Fibroblast of skin of abdomen (primary cell): ENCODE results near the gene DGKI.
"Not testable (repeated sequence)": the region's sequence is repeated elsewhere in the genome, so short reads cannot be mapped to it uniquely, and the experiment has no call there.

ENCODE experiments used
- DNase-seq: peaks from one replicate; pipeline ENCODE4 v3.0.0-alpha.2; 2013

The DGKI gene

GRCh38 chr7:137734221-137734620 is 112.6 kb downstream of the DGKI start:
- no peak for DNase-seq

- no peak for DNase-seq
These were observed 114.6 kb downstream of the DGKI start for GRCh38 chr7:137732168-137732567.

- DNase-seq: peak; percentile 62
These were observed 115.3 kb downstream of the DGKI start for GRCh38 chr7:137731436-137731835.

GRCh38 chr7:137728426-137728825 is 118.3 kb downstream of the DGKI start:
- DNase-seq: no peak

- no peak for DNase-seq
These were observed 119.4 kb downstream of the DGKI start for GRCh38 chr7:137727413-137727812.

- no peak for DNase-seq
These were observed 128.4 kb downstream of the DGKI start for GRCh38 chr7:137718355-137718754.

- DNase-seq: peak; percentile 46
These were observed 128.9 kb downstream of the DGKI start for GRCh38 chr7:137717811-137718271.

- DNase-seq: no peak
These were observed 129.7 kb downstream of the DGKI start for GRCh38 chr7:137717045-137717444.

- no peak for DNase-seq
These were observed 130.7 kb downstream of the DGKI start for GRCh38 chr7:137716061-137716460.

GRCh38 chr7:137715533-137715932 is 131.2 kb downstream of the DGKI start:
- DNase-seq: peak; percentile 27

GRCh38 chr7:137715121-137715520 is 131.7 kb downstream of the DGKI start:
- no peak for DNase-seq

GRCh38 chr7:137706330-137706729 is 140.4 kb downstream of the DGKI start:
- DNase-seq: not testable (repeated sequence)

GRCh38 chr7:137704723-137705122 is 142.1 kb downstream of the DGKI start:
- no peak for DNase-seq

- DNase-seq: no peak
These were observed 143.3 kb downstream of the DGKI start for GRCh38 chr7:137703291-137704010.

- no peak for DNase-seq
These were observed 149.8 kb downstream of the DGKI start for GRCh38 chr7:137696988-137697387.

GRCh38 chr7:137696376-137696775 is 150.4 kb downstream of the DGKI start:
- DNase-seq: no peak

GRCh38 chr7:137695942-137696341 is 150.8 kb downstream of the DGKI start:
- DNase-seq: no peak

GRCh38 chr7:137695494-137695893 is 151.3 kb downstream of the DGKI start:
- no peak for DNase-seq

- peak; percentile 52 for DNase-seq
These were observed 152.4 kb downstream of the DGKI start for GRCh38 chr7:137694405-137694804.

- DNase-seq: no peak
These were observed 154.4 kb downstream of the DGKI start for GRCh38 chr7:137692399-137692798.

GRCh38 chr7:137691566-137691965 is 155.2 kb downstream of the DGKI start:
- DNase-seq: peak; percentile 47

- no peak for DNase-seq
These were observed 156.1 kb downstream of the DGKI start for GRCh38 chr7:137690635-137691034.

GRCh38 chr7:137689761-137690160 is 157.0 kb downstream of the DGKI start:
- no peak for DNase-seq

- peak; percentile 72 for DNase-seq
These were observed 159.1 kb downstream of the DGKI start for GRCh38 chr7:137687556-137688265.
